SU-DHL-6 (cell line): ENCODE data around the gene THSD4.

Experiments used
- H2AFZ ChIP-seq: fragments of 200-600 bp; sonication (generic); 2 replicates; pipeline ENCODE4 v1.6.1; 2014; ENCODE audit warnings: low read depth, mild to moderate bottlenecking, moderate library complexity, mixed read lengths, antibody characterized with exemption, low read length; ENCODE audit not compliant: severe bottlenecking
- H3F3A ChIP-seq: fragments of 200-600 bp; shearing (Covaris generic); 2 replicates; pipeline ENCODE4 v1.6.0; 2016; ENCODE audit warnings: antibody characterized with exemption, mild to moderate bottlenecking; ENCODE audit not compliant: insufficient read depth
- H3K27ac ChIP-seq: fragments of 200-600 bp; sonication (generic); 2 replicates; pipeline ENCODE4 v1.5.1; 2016; ENCODE audit warnings: low read depth, mild to moderate bottlenecking, low read length, moderate library complexity, mixed read lengths
- H3K27me3 ChIP-seq: fragments of 200-600 bp; sonication (generic), shearing (Covaris generic); 2 replicates; pipeline ENCODE4 v1.6.0; 2014; ENCODE audit warnings: mild to moderate bottlenecking, low read length
- H3K36me3 ChIP-seq: fragments of 200-600 bp; sonication (generic); 2 replicates; pipeline ENCODE4 v1.6.1; 2014; ENCODE audit warnings: mild to moderate bottlenecking, low read length, mixed read lengths
- H3K4me2 ChIP-seq: fragments of 300-600, 200-600 bp; shearing (Covaris generic), sonication (generic); 2 replicates; pipeline ENCODE4 v1.6.0; 2014; ENCODE audit warnings: low read length, low read depth, mild to moderate bottlenecking; ENCODE audit not compliant: poor library complexity, severe bottlenecking
- H3K4me3 ChIP-seq: fragments of 200-600 bp; sonication (generic); 2 replicates; pipeline ENCODE4 v1.5.1; 2014; ENCODE audit warnings: antibody characterized with exemption, low read length, mild to moderate bottlenecking, mixed read lengths; ENCODE audit not compliant: insufficient read depth, poor library complexity, severe bottlenecking
- H3K79me2 ChIP-seq: fragments of 200-600 bp; sonication (generic); 2 replicates; pipeline ENCODE4 v1.6.1; 2014; ENCODE audit warnings: mild to moderate bottlenecking, low read length, moderate library complexity; ENCODE audit not compliant: insufficient read depth
- H3K9ac ChIP-seq: fragments of 200-600 bp; sonication (generic); 2 replicates; pipeline ENCODE4 v1.7.0; 2014; ENCODE audit warnings: mild to moderate bottlenecking, low read length
- H3K9me2 ChIP-seq: fragments of 200-600 bp; sonication (generic); replicated peaks from 2 replicates; pipeline ENCODE4 v1.6.1; 2014; ENCODE audit warnings: low read length; ENCODE audit not compliant: insufficient read depth
- H3K9me3 ChIP-seq: fragments of 200-600 bp; sonication (generic); 2 replicates; pipeline ENCODE4 v1.6.1; 2014; ENCODE audit warnings: low read length, mixed read lengths; ENCODE audit not compliant: insufficient read depth
- H4K20me1 ChIP-seq: fragments of 200-600 bp; sonication (generic); 2 replicates; pipeline ENCODE4 v1.6.1; 2014; ENCODE audit warnings: low read depth, mild to moderate bottlenecking, antibody characterized with exemption, low read length, moderate library complexity, mixed read lengths
- CTCF ChIP-seq: fragments of 200-600 bp; sonication (generic); IDR thresholded peaks from one replicate; pipeline ENCODE4 v1.5.1; 2017; ENCODE audit warnings: antibody characterized with exemption, mild to moderate bottlenecking, low read length, moderate library complexity; ENCODE audit not compliant: insufficient read depth, poor library complexity, severe bottlenecking
- EZH2phosphoT487 ChIP-seq: fragments of 200-600 bp; sonication (generic), shearing (Covaris generic); conservative IDR thresholded peaks from 2 replicates; pipeline ENCODE4 v1.6.1; 2018; ENCODE audit warnings: mild to moderate bottlenecking, antibody characterized with exemption, low read length, moderate library complexity, mixed read lengths

THSD4 gene

GRCh38 chr15:71476823-71477222 is 361.6 kb downstream of the THSD4 start:
- H3K4me3 ChIP-seq = no peak overlapping the region
- H3K9me3 ChIP-seq = no peaks in the 10 kb centered on the region
- no peaks in the 10 kb centered on the region for H3K27me3 ChIP-seq
- no peak overlapping the region for H3K27ac ChIP-seq
- no peak overlapping the region for H2AFZ ChIP-seq
- no peaks in the 10 kb centered on the region for H3K79me2 ChIP-seq
- no peaks in the 10 kb centered on the region for H4K20me1 ChIP-seq
- no peaks in the 10 kb centered on the region for H3F3A ChIP-seq
- TF ChIP-seq EZH2phosphoT487 = no peak
- TF ChIP-seq CTCF = no peak
- H3K4me2 ChIP-seq = no peak overlapping the region
- no peaks in the 10 kb centered on the region for H3K36me3 ChIP-seq
- no peak overlapping the region for H3K9ac ChIP-seq
- no peaks in the 10 kb centered on the region for H3K9me2 ChIP-seq

- Histone ChIP-seq H3K9ac (no peak overlapping the region), H3K4me3 (no peak overlapping the region), H4K20me1 (no peaks in the 10 kb centered on the region), H3K4me2 (no peak overlapping the region), H3K36me3 (no peaks in the 10 kb centered on the region), H3K9me2 (no peaks in the 10 kb centered on the region), H3K27ac (no peak overlapping the region), H3F3A (no peaks in the 10 kb centered on the region), H2AFZ (no peak overlapping the region), H3K79me2 (no peaks in the 10 kb centered on the region), H3K27me3 (no peaks in the 10 kb centered on the region), H3K9me3 (no peaks in the 10 kb centered on the region)
- TF ChIP-seq EZH2phosphoT487 (no peak), CTCF (no peak)
These were observed 365.3 kb downstream of the THSD4 start for GRCh38 chr15:71480556-71480955.

- Histone ChIP-seq H3K9me3 (no peaks in the 10 kb centered on the region), H3K4me2 (no peak overlapping the region), H3K36me3 (no peaks in the 10 kb centered on the region), H3K27ac (no peak overlapping the region), H3F3A (no peaks in the 10 kb centered on the region), H3K27me3 (no peaks in the 10 kb centered on the region), H3K9me2 (no peaks in the 10 kb centered on the region), H3K9ac (no peak overlapping the region), H3K79me2 (no peaks in the 10 kb centered on the region), H4K20me1 (no peaks in the 10 kb centered on the region), H3K4me3 (no peak overlapping the region), H2AFZ (no peak overlapping the region)
- TF ChIP-seq EZH2phosphoT487 = no peak
- TF ChIP-seq CTCF = no peak
These were observed 368.8 kb downstream of the THSD4 start for GRCh38 chr15:71484080-71484479.

- Histone ChIP-seq H3K27ac (no peak overlapping the region), H3F3A (no peaks in the 10 kb centered on the region), H3K9ac (no peak overlapping the region), H3K79me2 (no peaks in the 10 kb centered on the region), H3K4me2 (no peak overlapping the region), H3K9me3 (no peaks in the 10 kb centered on the region), H3K36me3 (no peaks in the 10 kb centered on the region), H3K9me2 (no peaks in the 10 kb centered on the region), H3K4me3 (no peak overlapping the region), H3K27me3 (no peaks in the 10 kb centered on the region), H2AFZ (no peak overlapping the region), H4K20me1 (no peaks in the 10 kb centered on the region)
- TF ChIP-seq CTCF (peak; percentile 45), EZH2phosphoT487 (no peak)
These were observed 369.9 kb downstream of the THSD4 start for GRCh38 chr15:71485094-71485693.
